Measurements from ENCODE around the gene SLC5A11. TPM values are rescaled to one million over a fixed set of nuclear protein-coding genes. Genes with fewer than 3 reads are reported as not detected.

Gene SLC5A11
- total RNA-seq, 2 donors from 2014 or later, result not detected

- Histone ChIP-seq H3K27me3 (no peaks in the 10 kb centered on the region), H3K4me1 (no peaks in the 10 kb centered on the region), H3K36me3 (replicated peaks in 1 of 2; ENCODE audit: insufficient read depth in 1 of 2, low read depth in 2 of 2) (no peaks in the 10 kb centered on the region), H3K27ac (no peak overlapping the region), H3K9me3 (no peaks in the 10 kb centered on the region), H3K4me3 (no peak overlapping the region)
- intact Hi-C loops (cut with DNase I), result no loop called here
- no peak for TF ChIP-seq POLR2A (IDR thresholded peaks at IDR 0.05)
- TF ChIP-seq, protein P1, sequence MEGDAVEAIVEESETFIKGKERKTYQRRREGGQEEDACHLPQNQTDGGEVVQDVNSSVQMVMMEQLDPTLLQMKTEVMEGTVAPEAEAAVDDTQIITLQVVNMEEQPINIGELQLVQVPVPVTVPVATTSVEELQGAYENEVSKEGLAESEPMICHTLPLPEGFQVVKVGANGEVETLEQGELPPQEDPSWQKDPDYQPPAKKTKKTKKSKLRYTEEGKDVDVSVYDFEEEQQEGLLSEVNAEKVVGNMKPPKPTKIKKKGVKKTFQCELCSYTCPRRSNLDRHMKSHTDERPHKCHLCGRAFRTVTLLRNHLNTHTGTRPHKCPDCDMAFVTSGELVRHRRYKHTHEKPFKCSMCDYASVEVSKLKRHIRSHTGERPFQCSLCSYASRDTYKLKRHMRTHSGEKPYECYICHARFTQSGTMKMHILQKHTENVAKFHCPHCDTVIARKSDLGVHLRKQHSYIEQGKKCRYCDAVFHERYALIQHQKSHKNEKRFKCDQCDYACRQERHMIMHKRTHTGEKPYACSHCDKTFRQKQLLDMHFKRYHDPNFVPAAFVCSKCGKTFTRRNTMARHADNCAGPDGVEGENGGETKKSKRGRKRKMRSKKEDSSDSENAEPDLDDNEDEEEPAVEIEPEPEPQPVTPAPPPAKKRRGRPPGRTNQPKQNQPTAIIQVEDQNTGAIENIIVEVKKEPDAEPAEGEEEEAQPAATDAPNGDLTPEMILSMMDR (IDR thresholded peaks at IDR 0.05), result no peak
- ATAC-seq (no peak), DNase-seq (no peak)
- WGBS, 2 donors, result 71 to 84% methylated on average over 5 of the region's 5 CpGs
Observed at GRCh38 chr16:24909856-24910255, 64.1 kb downstream of the SLC5A11 start.

- no peak overlapping the region for H3K27ac ChIP-seq
- no peaks in the 10 kb centered on the region for H3K9me3 ChIP-seq
- no peaks in the 10 kb centered on the region for H3K27me3 ChIP-seq
- H3K4me1 ChIP-seq, result no peaks in the 10 kb centered on the region
- peaks cover 6% of the 10 kb centered on the region in 2 donors for H3K36me3 ChIP-seq (replicated peaks in 1 of 2; ENCODE audit: insufficient read depth in 1 of 2, low read depth in 2 of 2)
- ATAC-seq (no peak), DNase-seq (no peak)
- TF ChIP-seq, protein P1 (IDR thresholded peaks at IDR 0.05), result no peak
- no peak for TF ChIP-seq POLR2A (IDR thresholded peaks at IDR 0.05)
- intact Hi-C loops (cut with DNase I), result no loop called here
- H3K4me3 ChIP-seq, result no peak overlapping the region
- WGBS, 2 donors, result 52 to 54% methylated on average over 2 of the region's 2 CpGs
Observed at GRCh38 chr16:24915019-24915418, 69.3 kb downstream of the SLC5A11 start.

DNA sequence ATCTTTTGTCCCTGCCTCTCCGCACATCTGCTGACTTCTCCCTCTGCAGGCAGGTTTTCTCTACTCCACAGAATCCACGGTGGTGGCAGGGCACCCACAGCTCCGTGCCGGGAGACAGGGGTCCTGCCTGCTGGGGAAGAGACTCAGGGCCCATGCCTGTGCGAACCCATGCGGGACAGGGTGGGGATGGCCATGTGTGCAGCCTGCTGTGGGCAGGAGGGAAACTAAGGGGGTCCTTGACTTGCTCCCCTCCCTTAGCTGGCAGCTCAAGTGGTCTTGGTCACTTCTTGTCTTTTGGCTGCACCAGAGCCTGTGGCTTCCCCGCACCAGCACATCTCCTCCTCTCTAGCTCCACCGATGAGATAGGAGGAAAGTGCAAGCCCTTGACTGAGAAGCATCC, 69.8 kb downstream of the SLC5A11 start:
- Histone ChIP-seq H3K4me3 (no peak overlapping the region), H3K27me3 (no peaks in the 10 kb centered on the region), H3K4me1 (no peaks in the 10 kb centered on the region), H3K9me3 (no peaks in the 10 kb centered on the region), H3K36me3 (replicated peaks in 1 of 2; ENCODE audit: insufficient read depth in 1 of 2, low read depth in 2 of 2) (peaks cover 6% of the 10 kb centered on the region in 2 donors), H3K27ac (no peak overlapping the region)
- no peak for TF ChIP-seq POLR2A (IDR thresholded peaks at IDR 0.05)
- TF ChIP-seq, protein P1 (IDR thresholded peaks at IDR 0.05), result no peak
- no peak for DNase-seq
- intact Hi-C loops (cut with DNase I), result no loop called here
- WGBS, 2 donors, result 72% methylated on average over 6 to 8 of the region's 8 CpGs
- ATAC-seq, result no peak

GRCh38 chr16:24917236-24917635, 71.5 kb downstream of the SLC5A11 start:
- TF ChIP-seq, protein P1 (IDR thresholded peaks at IDR 0.05), result no peak
- no peak for TF ChIP-seq POLR2A (IDR thresholded peaks at IDR 0.05)
- no peaks in the 10 kb centered on the region for H3K27me3 ChIP-seq
- no peaks in the 10 kb centered on the region for H3K9me3 ChIP-seq
- H3K4me3 ChIP-seq, result no peak overlapping the region
- H3K36me3 ChIP-seq (replicated peaks in 1 of 2; ENCODE audit: insufficient read depth in 1 of 2, low read depth in 2 of 2), result peaks cover 6 to 10% of the 10 kb centered on the region in 2 donors
- intact Hi-C loops (cut with DNase I), result no loop called here
- no peak for DNase-seq
- no peaks in the 10 kb centered on the region for H3K4me1 ChIP-seq
- ATAC-seq, result no peak
- 93 to 96% methylated on average over 3 to 6 of the region's 6 CpGs for WGBS, 2 donors
- no peak overlapping the region for H3K27ac ChIP-seq

GRCh38 chr16:24917891-24918290, 72.1 kb downstream of the SLC5A11 start:
- no peak for ATAC-seq

More at GRCh38 chr16:24917891-24918290, 72.1 kb downstream of the SLC5A11 start:
- Histone ChIP-seq H3K27ac (no peak overlapping the region), H3K4me3 (no peak overlapping the region), H3K4me1 (no peaks in the 10 kb centered on the region), H3K9me3 (no peaks in the 10 kb centered on the region), H3K36me3 (replicated peaks in 1 of 2; ENCODE audit: insufficient read depth in 1 of 2, low read depth in 2 of 2) (peaks cover 6 to 10% of the 10 kb centered on the region in 2 donors), H3K27me3 (no peaks in the 10 kb centered on the region)
- intact Hi-C loops (cut with DNase I), result no loop called here
- no peak for DNase-seq
- WGBS, 2 donors, result 94 to 96% methylated on average over 5 of the region's 5 CpGs
- no peak for TF ChIP-seq POLR2A (IDR thresholded peaks at IDR 0.05)
- TF ChIP-seq, protein P1 (IDR thresholded peaks at IDR 0.05), result no peak

Data from body of pancreas (tissue), 4 donors.